ENCODE data around the gene PTGES.

DNA sequence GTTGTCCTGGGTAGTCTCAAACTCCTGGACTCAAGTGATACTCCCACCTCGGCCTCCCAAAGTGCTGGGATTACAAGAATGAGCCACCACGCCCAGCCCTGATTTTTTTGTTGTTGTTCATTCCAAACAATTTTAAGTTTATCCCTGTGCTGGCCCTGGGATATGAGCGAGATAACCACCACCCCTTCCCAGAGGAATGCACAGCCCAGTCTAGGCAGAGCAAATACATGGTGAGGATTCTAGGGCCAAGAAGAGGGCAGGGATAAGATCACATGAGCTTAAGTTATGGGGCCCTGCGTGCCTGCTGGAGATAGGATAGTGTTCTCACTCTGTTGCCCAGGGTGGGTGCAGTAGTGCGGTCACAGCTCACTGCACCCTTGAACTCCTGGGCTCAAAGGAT is 29.1 kb upstream of the PTGES start:
- TF ChIP-seq, protein P1, sequence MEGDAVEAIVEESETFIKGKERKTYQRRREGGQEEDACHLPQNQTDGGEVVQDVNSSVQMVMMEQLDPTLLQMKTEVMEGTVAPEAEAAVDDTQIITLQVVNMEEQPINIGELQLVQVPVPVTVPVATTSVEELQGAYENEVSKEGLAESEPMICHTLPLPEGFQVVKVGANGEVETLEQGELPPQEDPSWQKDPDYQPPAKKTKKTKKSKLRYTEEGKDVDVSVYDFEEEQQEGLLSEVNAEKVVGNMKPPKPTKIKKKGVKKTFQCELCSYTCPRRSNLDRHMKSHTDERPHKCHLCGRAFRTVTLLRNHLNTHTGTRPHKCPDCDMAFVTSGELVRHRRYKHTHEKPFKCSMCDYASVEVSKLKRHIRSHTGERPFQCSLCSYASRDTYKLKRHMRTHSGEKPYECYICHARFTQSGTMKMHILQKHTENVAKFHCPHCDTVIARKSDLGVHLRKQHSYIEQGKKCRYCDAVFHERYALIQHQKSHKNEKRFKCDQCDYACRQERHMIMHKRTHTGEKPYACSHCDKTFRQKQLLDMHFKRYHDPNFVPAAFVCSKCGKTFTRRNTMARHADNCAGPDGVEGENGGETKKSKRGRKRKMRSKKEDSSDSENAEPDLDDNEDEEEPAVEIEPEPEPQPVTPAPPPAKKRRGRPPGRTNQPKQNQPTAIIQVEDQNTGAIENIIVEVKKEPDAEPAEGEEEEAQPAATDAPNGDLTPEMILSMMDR (conservative IDR thresholded peaks at IDR 0.05 in 1 of 2, IDR thresholded peaks at IDR 0.05 in 1 of 2; ENCODE audit: low read depth in 1 of 2, low read length in 2 of 2): no peak
- TF ChIP-seq EZH2 (IDR thresholded peaks at IDR 0.05; ENCODE audit: low read length, missing control alignments): no peak

Measured in fibroblast of lung (primary cell).